Ishikawa (cell line): ENCODE data around the gene DTX1.
A peak's percentile ranks its signal among the peaks of the same experiment; 100 is the strongest.

Experiments used
- CEBPB ChIP-seq: IDR thresholded peaks from 2 replicates; pipeline ENCODE4 v1.6.1; 2012
- CREB1 ChIP-seq: IDR thresholded peaks from 2 replicates; pipeline ENCODE4 v1.6.1; 2012; ENCODE audit warnings: low read depth
- EGR1 ChIP-seq: IDR thresholded peaks from 2 replicates; pipeline ENCODE4 v1.6.1; 2012
- EP300 ChIP-seq: IDR thresholded peaks from 2 replicates; pipeline ENCODE4 v1.6.1; 2012; ENCODE audit warnings: borderline replicate concordance
- FOXM1 ChIP-seq: IDR thresholded peaks from 2 replicates; pipeline ENCODE4 v1.6.1; 2012; ENCODE audit warnings: low read depth, borderline replicate concordance
- NFIC ChIP-seq: IDR thresholded peaks from 2 replicates; pipeline ENCODE4 v1.6.1; 2012
- RAD21 ChIP-seq: IDR thresholded peaks from 2 replicates; pipeline ENCODE4 v1.6.1; 2012; ENCODE audit warnings: low read depth
- TAF1 ChIP-seq: IDR thresholded peaks from 2 replicates; pipeline ENCODE4 v1.6.1; 2012; ENCODE audit warnings: low read depth, mild to moderate bottlenecking
- TCF12 ChIP-seq: IDR thresholded peaks from 2 replicates; pipeline ENCODE4 v1.6.1; 2012; ENCODE audit warnings: low read depth
- TEAD4 ChIP-seq: IDR thresholded peaks from 2 replicates; pipeline ENCODE4 v1.6.1; 2012
- YY1 ChIP-seq: IDR thresholded peaks from 2 replicates; pipeline ENCODE4 v1.6.1; 2012; ENCODE audit warnings: low read depth
- ZBTB7A ChIP-seq: IDR thresholded peaks from 2 replicates; pipeline ENCODE4 v1.6.1; 2012; ENCODE audit warnings: low read depth
- TF ChIP-seq, protein P1 (sequence below): IDR thresholded peaks from 2 replicates; pipeline ENCODE4 v1.6.1; 2012
- TF ChIP-seq, protein P2 (sequence below): IDR thresholded peaks from 2 replicates; pipeline ENCODE4 v1.6.1; 2012
- TF ChIP-seq, protein P3 (sequence below): IDR thresholded peaks from 2 replicates; pipeline ENCODE4 v1.6.1; 2012; ENCODE audit warnings: low read depth, mild to moderate bottlenecking

The DTX1 gene

DNA sequence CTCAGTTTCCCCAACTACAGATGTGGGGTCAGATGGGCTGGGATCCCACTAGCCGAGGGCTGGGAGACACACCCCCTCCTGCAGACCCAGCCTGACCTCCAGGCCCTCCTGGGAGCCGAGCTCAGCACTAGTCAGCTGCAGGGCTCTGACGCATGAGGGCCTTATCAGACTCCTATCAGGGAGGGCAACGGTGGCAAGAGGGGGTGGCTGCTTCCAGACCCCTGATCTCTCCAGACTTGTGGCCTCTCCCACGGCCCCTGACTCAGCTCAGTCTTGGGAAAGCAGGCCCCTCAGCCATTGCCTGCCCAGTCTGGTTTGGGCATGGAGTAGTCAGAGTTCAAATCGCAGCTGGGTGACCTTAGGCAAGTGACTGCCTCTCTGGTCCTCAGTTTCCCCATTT lies 76.5 kb downstream of the DTX1 start:
- TF ChIP-seq, protein P1, sequence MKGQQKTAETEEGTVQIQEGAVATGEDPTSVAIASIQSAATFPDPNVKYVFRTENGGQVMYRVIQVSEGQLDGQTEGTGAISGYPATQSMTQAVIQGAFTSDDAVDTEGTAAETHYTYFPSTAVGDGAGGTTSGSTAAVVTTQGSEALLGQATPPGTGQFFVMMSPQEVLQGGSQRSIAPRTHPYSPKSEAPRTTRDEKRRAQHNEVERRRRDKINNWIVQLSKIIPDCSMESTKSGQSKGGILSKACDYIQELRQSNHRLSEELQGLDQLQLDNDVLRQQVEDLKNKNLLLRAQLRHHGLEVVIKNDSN = no peak
- TF ChIP-seq TAF1 = no peak
- TF ChIP-seq RAD21 = no peak
- TF ChIP-seq, protein P2, sequence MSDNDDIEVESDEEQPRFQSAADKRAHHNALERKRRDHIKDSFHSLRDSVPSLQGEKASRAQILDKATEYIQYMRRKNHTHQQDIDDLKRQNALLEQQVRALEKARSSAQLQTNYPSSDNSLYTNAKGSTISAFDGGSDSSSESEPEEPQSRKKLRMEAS = no peak

DNA sequence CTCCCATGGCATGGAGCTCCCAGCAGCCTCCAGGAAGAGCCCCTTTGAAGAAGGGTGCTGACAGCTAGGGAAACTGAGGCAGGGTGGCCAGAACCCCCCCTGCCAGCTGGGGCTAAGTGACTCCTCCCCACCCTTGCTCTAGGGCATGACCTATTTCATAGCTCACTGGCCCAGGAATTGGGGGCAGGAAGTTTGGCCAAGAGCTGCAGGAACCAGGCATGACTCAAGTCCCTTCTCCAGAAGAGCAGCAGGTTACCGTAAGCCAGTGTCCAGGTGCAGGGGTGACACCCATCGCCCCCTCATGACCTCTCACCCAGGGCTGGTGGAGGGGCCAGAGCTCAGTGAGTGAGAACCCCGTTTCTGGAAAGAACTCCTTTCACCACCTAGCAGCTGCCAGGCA lies 77.1 kb downstream of the DTX1 start:
- TF ChIP-seq CEBPB = no peak
- no peak for TF ChIP-seq EP300
- TF ChIP-seq CREB1 = no peak
- TF ChIP-seq TEAD4 = no peak
- TF ChIP-seq TCF12 = 0 out of 2 replicates have a peak, but pooled peaks have one; percentile 21
- no peak for TF ChIP-seq NFIC
- TF ChIP-seq TAF1 = no peak
- TF ChIP-seq YY1 = no peak

DNA sequence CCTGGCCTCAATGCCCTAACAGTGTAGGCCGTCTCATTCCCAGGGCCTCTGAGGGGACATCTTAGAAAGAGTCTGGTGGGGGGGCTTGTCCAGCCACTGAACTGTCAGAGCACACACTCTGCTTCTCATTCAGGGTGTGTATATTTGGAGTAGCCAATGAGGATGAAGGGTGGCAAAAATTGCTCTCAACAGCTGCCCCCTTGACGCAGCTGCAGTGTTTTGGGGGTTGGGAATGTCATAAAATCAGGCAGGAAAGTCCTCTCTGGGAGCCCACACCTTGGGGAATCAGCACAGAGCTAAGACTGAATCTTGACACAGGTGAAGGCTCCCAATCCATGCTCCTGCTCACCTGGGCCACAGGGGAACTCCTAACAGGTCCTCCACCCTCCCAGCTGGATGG lies 77.5 kb downstream of the DTX1 start:
- no peak for TF ChIP-seq YY1
- no peak for TF ChIP-seq CREB1
- TF ChIP-seq TCF12 = no peak
- no peak for TF ChIP-seq EP300
- no peak for TF ChIP-seq ZBTB7A
- no peak for TF ChIP-seq TAF1
- no peak for TF ChIP-seq RAD21
- TF ChIP-seq, protein P3, sequence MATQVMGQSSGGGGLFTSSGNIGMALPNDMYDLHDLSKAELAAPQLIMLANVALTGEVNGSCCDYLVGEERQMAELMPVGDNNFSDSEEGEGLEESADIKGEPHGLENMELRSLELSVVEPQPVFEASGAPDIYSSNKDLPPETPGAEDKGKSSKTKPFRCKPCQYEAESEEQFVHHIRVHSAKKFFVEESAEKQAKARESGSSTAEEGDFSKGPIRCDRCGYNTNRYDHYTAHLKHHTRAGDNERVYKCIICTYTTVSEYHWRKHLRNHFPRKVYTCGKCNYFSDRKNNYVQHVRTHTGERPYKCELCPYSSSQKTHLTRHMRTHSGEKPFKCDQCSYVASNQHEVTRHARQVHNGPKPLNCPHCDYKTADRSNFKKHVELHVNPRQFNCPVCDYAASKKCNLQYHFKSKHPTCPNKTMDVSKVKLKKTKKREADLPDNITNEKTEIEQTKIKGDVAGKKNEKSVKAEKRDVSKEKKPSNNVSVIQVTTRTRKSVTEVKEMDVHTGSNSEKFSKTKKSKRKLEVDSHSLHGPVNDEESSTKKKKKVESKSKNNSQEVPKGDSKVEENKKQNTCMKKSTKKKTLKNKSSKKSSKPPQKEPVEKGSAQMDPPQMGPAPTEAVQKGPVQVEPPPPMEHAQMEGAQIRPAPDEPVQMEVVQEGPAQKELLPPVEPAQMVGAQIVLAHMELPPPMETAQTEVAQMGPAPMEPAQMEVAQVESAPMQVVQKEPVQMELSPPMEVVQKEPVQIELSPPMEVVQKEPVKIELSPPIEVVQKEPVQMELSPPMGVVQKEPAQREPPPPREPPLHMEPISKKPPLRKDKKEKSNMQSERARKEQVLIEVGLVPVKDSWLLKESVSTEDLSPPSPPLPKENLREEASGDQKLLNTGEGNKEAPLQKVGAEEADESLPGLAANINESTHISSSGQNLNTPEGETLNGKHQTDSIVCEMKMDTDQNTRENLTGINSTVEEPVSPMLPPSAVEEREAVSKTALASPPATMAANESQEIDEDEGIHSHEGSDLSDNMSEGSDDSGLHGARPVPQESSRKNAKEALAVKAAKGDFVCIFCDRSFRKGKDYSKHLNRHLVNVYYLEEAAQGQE = no peak
- TF ChIP-seq, protein P2 = no peak
- TF ChIP-seq, protein P1 = no peak
- no peak for TF ChIP-seq EGR1

DNA sequence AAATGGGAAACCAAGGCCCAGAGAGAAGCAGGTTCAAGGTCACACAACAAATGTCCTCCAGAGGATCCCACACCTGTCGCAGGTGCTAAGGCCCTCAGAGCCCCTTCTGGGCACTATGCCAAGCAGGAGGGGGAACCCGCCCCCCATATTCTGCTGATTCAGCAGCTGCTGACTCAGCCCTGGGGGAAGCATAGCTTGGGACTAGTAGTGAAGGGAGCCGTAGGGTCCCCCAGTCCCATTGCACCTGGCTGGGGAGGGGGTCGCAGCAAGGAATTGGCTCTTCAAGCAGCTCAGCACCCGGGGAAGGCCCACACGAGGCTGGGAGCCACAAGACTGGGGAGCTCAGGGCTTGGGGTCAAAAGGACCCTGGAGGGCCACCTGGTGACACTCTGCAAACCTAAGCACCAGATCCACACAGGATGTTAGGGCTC lies 78.0 kb downstream of the DTX1 start:
- TF ChIP-seq EGR1 (no peak), NFIC (peak; percentile 46; the same call in 1 of the 2 replicates)

DNA sequence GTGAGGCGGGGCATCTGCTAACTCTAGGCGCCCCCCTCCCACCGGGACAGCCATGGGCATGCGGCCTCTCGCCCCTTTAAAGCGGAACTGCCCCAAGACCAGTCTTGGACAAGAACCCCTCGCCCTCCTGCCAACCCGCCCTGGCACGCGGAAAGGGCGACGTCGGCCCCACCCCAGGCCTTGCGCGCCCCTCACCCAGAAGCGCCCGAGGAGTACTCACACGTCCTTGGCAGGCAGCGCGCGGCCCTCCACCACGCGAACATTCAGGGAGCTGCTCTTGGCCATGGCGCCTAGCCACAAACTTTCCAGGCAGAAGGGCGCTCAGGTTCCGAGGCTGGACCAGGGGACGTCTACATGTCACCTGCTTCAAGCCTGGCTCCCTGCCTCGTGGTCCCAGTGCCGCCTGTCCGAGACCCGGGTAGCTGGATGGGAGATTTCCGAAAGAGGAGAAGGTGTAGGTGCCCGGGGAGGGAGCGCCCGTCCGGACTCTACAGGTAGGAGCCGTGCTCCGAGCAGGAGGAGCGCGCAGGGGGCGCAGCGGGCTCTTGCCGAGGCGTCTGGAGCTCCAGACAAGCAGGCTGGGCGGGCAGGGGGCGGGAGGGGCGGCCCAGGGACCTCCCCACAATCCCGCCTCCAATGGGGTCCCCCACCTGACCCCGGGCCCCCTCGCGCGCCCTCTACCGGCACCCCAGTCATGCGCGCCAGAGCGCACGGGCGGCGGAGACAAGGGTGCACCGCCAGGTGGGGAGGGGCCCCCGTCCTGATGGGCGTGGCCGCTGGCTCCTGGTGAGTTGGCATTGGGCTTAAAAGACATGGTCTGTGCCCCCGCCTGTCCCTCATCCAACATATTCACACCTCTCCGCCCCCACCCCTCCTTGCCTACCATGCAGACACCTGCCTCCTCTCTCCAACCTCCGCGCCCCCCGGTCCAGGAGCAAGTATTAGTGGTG lies 78.9 kb downstream of the DTX1 start, which contains the start of gene RASAL1:
RASAL1 (minus strand) TSS at position 584 of the 950 bp plus-strand sequence; CDS start at position 285, 299 bp downstream.
- TF ChIP-seq EP300 (no peak), TEAD4 (peak; percentile 29; the same call in 1 of the 2 replicates), FOXM1 (no peak), EGR1 (no peak), CREB1 (no peak), CEBPB (no peak), TCF12 (peak; percentile 65; the same call in 1 of the 2 replicates), RAD21 (peak; percentile 26), YY1 (0 out of 2 replicates have a peak, but pooled peaks have one; percentile 7), NFIC (peak; percentile 53; the same call in 1 of the 2 replicates), ZBTB7A (peak; percentile 92), TAF1 (peak; percentile 59; the same call in 1 of the 2 replicates)
- TF ChIP-seq, protein P1 = peak; percentile 74
- TF ChIP-seq, protein P3 = no peak
- TF ChIP-seq, protein P2 = peak; percentile 70
